HepG2 (cell line): ENCODE results near the gene CLK4. TPM values are rescaled to one million over a fixed set of nuclear protein-coding genes. Genes with fewer than 3 reads are reported as not detected.

Experiments used
- ATAC-seq: fragments of 200-7000 bp; cut with Tn5 transposase; 3 replicates; pipeline ENCODE4 v1.9.1; 2020; ENCODE audit warnings: mild to moderate bottlenecking, moderate library complexity
- BruUV-seq: library from RNA; stranded (reverse); fragments of 400-500 nt; replicated peaks from 2 replicates; lab custom pipeline; 2021; lab: Mats Ljungman, UMichigan
- CTCF ChIA-PET: fragments of 300-600 bp; formaldehyde crosslinking; extraction: SDS; loops from one replicate; lab custom pipeline; 2021; ENCODE audit warnings: low total read pairs, inconsistent platforms, low intra/inter-chr PET ratio; lab: Yijun Ruan, JAX
- POLR2A ChIA-PET: fragments of 350-600 bp; sonication (Branson Sonifier 250); formaldehyde crosslinking; loops from one replicate; lab custom pipeline; 2020; ENCODE audit warnings: antibody characterized with exemption, inconsistent platforms; lab: Yijun Ruan, JAX
- DNase-seq: peaks from one replicate; pipeline ENCODE4 v3.0.0-alpha.2; 2015; ENCODE audit warnings: low spot score
- FAIRE-seq: peaks from 3 replicates; lab custom pipeline; 2011; peaks lifted over from hg19 to GRCh38; lab: Jason Lieb, UNC
- H2AFZ ChIP-seq: one replicate; pipeline ENCODE4 v1.6.1; 2011; ENCODE audit warnings: low read length, inconsistent platforms
- H3K27ac ChIP-seq: fragments of 300-600 bp; 3 replicates; pipeline ENCODE4 v1.8.0; 2011; ENCODE audit warnings: mixed run types, mild to moderate bottlenecking, mixed read lengths, low read length, inconsistent platforms; ENCODE audit not compliant: insufficient read depth; ENCODE audit errors: extremely low read length
- H3K27me3 ChIP-seq, 2 experiments: fragments of 200-600 bp in 1 of 2; 2 replicates in 1 of 2; 3 replicates in 1 of 2; pipeline versions ENCODE4 v1.6.0 to v1.8.0; 2011; ENCODE audit warnings: low read length in 2 of 2, mild to moderate bottlenecking in 2 of 2, moderate library complexity in 2 of 2, inconsistent platforms in 1 of 2; ENCODE audit not compliant: insufficient read depth in 2 of 2, control insufficient read depth in 1 of 2
- H3K36me3 ChIP-seq, 2 experiments: fragments of 200-600 bp in 1 of 2; replicated peaks in 1 of 2; 2 replicates in 1 of 2; 3 replicates in 1 of 2; pipeline versions ENCODE4 v1.5.1 to v1.8.0; 2011; ENCODE audit warnings: low read length in 2 of 2, inconsistent platforms in 1 of 2; ENCODE audit not compliant: insufficient read depth in 2 of 2, control insufficient read depth in 1 of 2
- H3K4me1 ChIP-seq: 2 replicates; pipeline ENCODE4 v1.5.1; 2012; ENCODE audit warnings: low read length, inconsistent platforms; ENCODE audit not compliant: insufficient read depth
- H3K4me2 ChIP-seq: 2 replicates; pipeline ENCODE4 v1.6.0; 2011; ENCODE audit warnings: low read depth, low read length, inconsistent platforms
- H3K4me3 ChIP-seq, 3 experiments: fragments of 200-600 bp in 1 of 3; sonication (generic), shearing (Covaris generic) in 1 of 3; replicated peaks in 1 of 3; 2 replicates each; pipeline ENCODE4 v1.5.1; 2011 to 2016; ENCODE audit warnings: low read length in 3 of 3, inconsistent platforms in 2 of 3, low read depth in 2 of 3, mild to moderate bottlenecking in 2 of 3, control low read depth in 1 of 3, mixed read lengths in 1 of 3; ENCODE audit not compliant: insufficient read depth in 1 of 3
- H3K79me2 ChIP-seq: one replicate; pipeline ENCODE4 v1.6.1; 2011; ENCODE audit warnings: low read length, inconsistent platforms; ENCODE audit not compliant: insufficient read depth
- H3K9ac ChIP-seq: 2 replicates; pipeline ENCODE4 v1.6.0; 2011; ENCODE audit warnings: mild to moderate bottlenecking, low read depth, low read length, inconsistent platforms; ENCODE audit not compliant: insufficient read depth
- H3K9me3 ChIP-seq: 2 replicates; pipeline ENCODE4 v1.5.1; 2012; ENCODE audit warnings: mild to moderate bottlenecking, low read length
- H4K20me1 ChIP-seq: 2 replicates; pipeline ENCODE4 v1.6.0; 2011; ENCODE audit warnings: inconsistent platforms, mild to moderate bottlenecking, low read length, moderate library complexity; ENCODE audit not compliant: insufficient read depth
- CHCHD3 ChIP-seq: sonication (generic); formaldehyde crosslinking; IDR thresholded peaks from 2 replicates; pipeline ENCODE4 v1.8.0; 2022; ENCODE audit warnings: mild to moderate bottlenecking, missing genetic modification reagents, moderate library complexity
- CREB1 ChIP-seq, 2 experiments: fragments of 450-650 bp in 1 of 2; IDR thresholded peaks; 2 replicates each; pipeline ENCODE4 v1.6.1; 2016 to 2017; ENCODE audit warnings: control low read depth in 1 of 2, mild to moderate bottlenecking in 1 of 2, missing compliant biosample characterization in 1 of 2, missing genetic modification characterization in 1 of 2
- FOXA3 ChIP-seq: IDR thresholded peaks from 2 replicates; pipeline ENCODE4 v1.6.1; 2016; ENCODE audit warnings: missing genetic modification reagents, missing compliant biosample characterization
- MAFK ChIP-seq, 2 experiments: IDR thresholded peaks in 1 of 2; conservative IDR thresholded peaks in 1 of 2; 2 replicates each; pipeline ENCODE4 v1.6.1; 2011; ENCODE audit warnings: improper control_type of control experiment in 2 of 2, low read length in 2 of 2
- NFIC ChIP-seq: IDR thresholded peaks from 2 replicates; pipeline ENCODE4 v1.6.1; 2012; ENCODE audit warnings: mild to moderate bottlenecking, low read length, inconsistent platforms
- NFRKB ChIP-seq: fragments of 450-650 bp; IDR thresholded peaks from 2 replicates; pipeline ENCODE4 v1.6.1; 2017
- RBAK ChIP-seq: sonication (generic); formaldehyde crosslinking; IDR thresholded peaks from 2 replicates; pipeline ENCODE4 v1.5.1; 2020; ENCODE audit warnings: mild to moderate bottlenecking, missing genetic modification reagents
- ZC3H4 ChIP-seq: sonication (generic); formaldehyde crosslinking; IDR thresholded peaks from 2 replicates; pipeline ENCODE4 v1.4.0; 2020; ENCODE audit warnings: missing genetic modification reagents, borderline replicate concordance
- ZFP41 ChIP-seq: sonication (generic); formaldehyde crosslinking; IDR thresholded peaks from 2 replicates; pipeline ENCODE4 v1.4.0; 2020; ENCODE audit warnings: mild to moderate bottlenecking, missing genetic modification reagents, borderline replicate concordance
- ZNF552 ChIP-seq: sonication (generic); formaldehyde crosslinking; IDR thresholded peaks from 2 replicates; pipeline ENCODE4 v1.9.0; 2022; ENCODE audit warnings: missing genetic modification reagents, mild to moderate bottlenecking, borderline replicate concordance
- ZNF761 ChIP-seq: sonication (generic); formaldehyde crosslinking; conservative IDR thresholded peaks from 2 replicates; pipeline ENCODE4 v1.4.0; 2020; ENCODE audit warnings: mild to moderate bottlenecking, missing genetic modification reagents
- ZNF816 ChIP-seq: sonication (generic); formaldehyde crosslinking; IDR thresholded peaks from 2 replicates; pipeline ENCODE4 v1.8.0; 2022; ENCODE audit warnings: missing genetic modification reagents, mild to moderate bottlenecking, borderline replicate concordance
- ZNF878 ChIP-seq: sonication (generic); formaldehyde crosslinking; IDR thresholded peaks from 2 replicates; pipeline ENCODE4 v1.8.1; 2023; ENCODE audit warnings: mild to moderate bottlenecking, missing genetic modification reagents, moderate library complexity
- WGBS: methylation state at CpG from one replicate; pipeline ENCODE4 v1.1.6; 2017; ENCODE audit warnings: low lambda C conversion rate; 5-methylcytosine and 5-hydroxymethylcytosine counted together
- in situ Hi-C: cut with HindIII; loops from 2 replicates; pipeline ENCODE4 v1.10.0; 2017; ENCODE audit warnings: low pct_unique_long_range_greater_than_20kb; ENCODE audit not compliant: extremely low pct_ligation_motif_present
- intact Hi-C: fragments of 100-400 bp; cut with micrococcal nuclease; formaldehyde crosslinking; loops from one replicate; pipeline ENCODE4 v1.10.0; 2022; ENCODE audit not compliant: unreplicated experiment
- polyA plus RNA-seq, 8 experiments: library from polyadenylated mRNA; depleted of rRNA in 3 of 8; stranded (reverse) in 7 of 8; unstranded in 1 of 8; fragments of >200 nt; fragmentation: Illumina TruSeq in 4 of 8; extraction: Trizol in 4 of 8; gene quantifications; 2 replicates each; pipeline versions ENCODE4 v1.2.1 to v1.2.3, GENCODE V29; 2011 to 2016; ENCODE audit warnings: low read depth in 4 of 8, missing spikeins in 1 of 8, mixed read lengths in 1 of 8; ENCODE audit not compliant: insufficient read depth in 1 of 8
- total RNA-seq, 5 experiments: library from RNA; depleted of rRNA; stranded (reverse); fragments of >200 nt; fragmentation: Illumina TruSeq; extraction: Trizol; gene quantifications; 2 replicates each; pipeline ENCODE4 v1.2.3, GENCODE V29; 2016; ENCODE audit warnings: low read depth in 1 of 5

Gene CLK4
- total and polyA plus RNA-seq, 2 of the 13 experiments (the other 11 are each of a cell fraction or from before 2014, with no cell fraction given) = 17.7 to 18.4 TPM

GRCh38 chr5:178671602-178672144, 44.8 kb upstream of the CLK4 start:
- no TSS peak for BruUV-seq
- TF ChIP-seq MAFK (conservative IDR thresholded peaks at IDR 0.05 in 1 of 2, IDR thresholded peaks at IDR 0.05 in 1 of 2; ENCODE audit: low read length in 2 of 2) = no peak
- TF ChIP-seq ZNF816 (CRISPR knock-in tag) = no peak
- no peak for TF ChIP-seq RBAK (CRISPR knock-in tag)
- TF ChIP-seq ZNF878 (CRISPR knock-in tag) = no peak
- TF ChIP-seq ZNF552 (CRISPR knock-in tag) = no peak
- TF ChIP-seq ZC3H4 (CRISPR knock-in tag) = no peak
- TF ChIP-seq FOXA3 (CRISPR knock-in tag) = no peak
- no peak for TF ChIP-seq ZNF761
- TF ChIP-seq ZFP41 (CRISPR knock-in tag) = no peak
- TF ChIP-seq NFRKB = no peak
- TF ChIP-seq CREB1 (IDR thresholded peaks at IDR 0.05) = no peak
- no peak for TF ChIP-seq CREB1 (CRISPR knock-in tag; IDR thresholded peaks at IDR 0.05)
- no peak for TF ChIP-seq CHCHD3 (CRISPR knock-in tag)
- TF ChIP-seq NFIC = no peak
- intact Hi-C loops (no loop called here), in situ Hi-C loops (no loop called here)
- ATAC-seq = no peak; the same call in 2 of the 3 replicates
- no peak overlapping the region for H3K4me2 ChIP-seq
- no peaks in the 10 kb centered on the region for H3K79me2 ChIP-seq
- DNase-seq = no peak
- no peaks in the 10 kb centered on the region for H3K36me3 ChIP-seq
- WGBS = 24% methylated on average over 7 of the region's 7 CpGs
- H3K9me3 ChIP-seq = no peaks in the 10 kb centered on the region
- H3K4me3 ChIP-seq = no peak overlapping the region
- FAIRE-seq = no peak
- no peak overlapping the region for H3K9ac ChIP-seq
- peaks cover 2 to 28% of the 10 kb centered on the region in 2 experiments; a peak in 4 of 5 replicates for H3K27me3 ChIP-seq
- no peak overlapping the region for H2AFZ ChIP-seq
- POLR2A ChIA-PET = no interaction called here
- no peaks in the 10 kb centered on the region for H4K20me1 ChIP-seq
- CTCF ChIA-PET = no interaction called here
- no peak overlapping the region for H3K27ac ChIP-seq
- H3K4me1 ChIP-seq = no peaks in the 10 kb centered on the region
